ENCODE measurements around the gene AKT1S1. TPM values are rescaled to one million over a fixed set of nuclear protein-coding genes. Genes with fewer than 3 reads are reported as not detected.

Gene AKT1S1
- total and polyA plus RNA-seq, 2 of the 13 experiments (the other 11 are each of a cell fraction or from before 2014, with no cell fraction given), result 13.5 to 27.8 TPM

- peak; percentile 77 for TF ChIP-seq AGO2 (optimal IDR thresholded peaks at IDR 0.05; ENCODE audit: low read depth, low read length)
- no peak for TF ChIP-seq ZNF30 (CRISPR knock-in tag; IDR thresholded peaks at IDR 0.05)
- no peak for TF ChIP-seq RERE (CRISPR knock-in tag; IDR thresholded peaks at IDR 0.05; ENCODE audit: low read depth)
- TF ChIP-seq ZNF10 (CRISPR knock-in tag; IDR thresholded peaks at IDR 0.05; ENCODE audit: borderline replicate concordance, low read depth), result no peak
- TF ChIP-seq MYC (CRISPR knock-in tag; IDR thresholded peaks at IDR 0.05; ENCODE audit: borderline replicate concordance), result peak; percentile 73; the same call in 1 of the 2 replicates
- no peak for TF ChIP-seq GRHL1 (CRISPR knock-in tag; conservative IDR thresholded peaks at IDR 0.05)
- TF ChIP-seq MNT (IDR thresholded peaks at IDR 0.05), result peak; percentile 23
- peak; percentile 21; the same call in 1 of the 2 replicates for TF ChIP-seq ZNF205 (CRISPR knock-in tag; IDR thresholded peaks at IDR 0.05)
- no peak for TF ChIP-seq DDIT3 (CRISPR knock-in tag; IDR thresholded peaks at IDR 0.05)
- TF ChIP-seq MIER3 (CRISPR knock-in tag; IDR thresholded peaks at IDR 0.05; ENCODE audit: borderline replicate concordance), result peak; percentile 38
- no peak for TF ChIP-seq MATR3 (CRISPR knock-in tag; IDR thresholded peaks at IDR 0.05)
- TF ChIP-seq ZXDC (CRISPR knock-in tag; IDR thresholded peaks at IDR 0.05), result no peak
- no peak for TF ChIP-seq CTCF (CRISPR knock-in tag; IDR thresholded peaks at IDR 0.05)
- TF ChIP-seq ZNF781 (CRISPR knock-in tag; IDR thresholded peaks at IDR 0.05; ENCODE audit: borderline replicate concordance, not compliant biosample characterization), result no peak
Measured at GRCh38 chr19:49866933-49867782, 10.0 kb downstream of the AKT1S1 start, which contains the start of gene PNKP (continued).
